ENCODE results near the gene LRRC8E.

Gene LRRC8E

GRCh38 chr19:7887408-7888144 is 734 bp upstream of the LRRC8E start:
- no peak for DNase-seq (ENCODE audit: low read depth)

DNA sequence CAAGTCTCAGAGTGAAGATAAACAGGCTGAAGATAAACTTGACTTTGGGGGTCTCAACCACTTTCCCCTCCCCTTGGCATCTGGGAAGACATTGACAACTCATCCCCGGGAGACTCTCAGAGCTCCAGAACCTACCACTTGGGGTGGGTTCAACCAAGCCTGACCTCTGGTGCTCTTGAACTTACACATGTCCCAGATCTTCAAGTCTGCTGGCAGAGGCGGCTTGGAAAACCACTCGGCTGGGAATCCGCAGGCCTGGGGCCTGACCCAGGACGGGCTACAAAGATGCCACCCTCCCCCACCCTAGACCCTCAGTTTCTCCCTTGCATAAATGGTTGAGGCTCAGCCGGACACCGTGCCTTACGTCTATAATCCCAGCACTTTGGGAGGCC is 512 bp downstream of the LRRC8E start:
- DNase-seq (ENCODE audit: low read depth): no peak

DNA sequence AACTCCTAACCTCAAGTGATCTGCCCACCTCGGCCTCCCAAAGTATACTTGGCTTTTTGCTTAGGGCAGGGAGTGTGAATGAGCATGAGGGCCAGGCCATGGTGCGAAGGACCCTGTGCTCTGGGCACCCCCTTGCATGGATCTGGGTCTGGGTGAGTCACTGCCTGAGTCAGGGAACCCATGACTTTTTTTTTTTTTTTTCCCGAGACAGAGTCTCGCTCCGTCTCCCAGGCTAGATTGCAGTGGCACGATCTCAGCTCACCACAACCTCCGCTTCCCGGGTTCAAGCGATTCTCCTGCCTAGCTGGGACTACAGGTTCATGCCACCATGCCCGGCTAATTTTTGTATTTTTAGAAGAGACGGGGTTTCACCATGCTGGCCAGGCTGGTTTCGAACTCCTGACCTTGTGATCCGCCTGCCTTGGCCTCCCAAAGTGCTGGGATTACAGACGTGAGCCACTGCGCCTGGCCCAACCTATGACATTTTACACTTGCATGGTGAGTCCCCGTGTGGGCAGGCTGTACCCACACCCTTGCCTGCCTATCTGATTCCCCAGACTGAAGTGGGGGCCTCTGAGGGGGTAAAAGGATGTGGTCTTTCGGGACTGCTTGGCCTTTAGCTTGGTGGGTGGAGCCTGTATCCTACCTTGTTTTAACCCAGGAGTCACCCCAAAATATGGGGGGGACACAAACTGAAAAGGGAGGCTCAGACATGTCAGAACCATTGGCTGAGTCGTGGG is 5.2 kb downstream of the LRRC8E start:
- peak; percentile 53 for DNase-seq (ENCODE audit: low read depth)

- DNase-seq (ENCODE audit: low read depth): no peak
These were observed 6.5 kb downstream of the LRRC8E start for GRCh38 chr19:7894612-7895309.

DNA sequence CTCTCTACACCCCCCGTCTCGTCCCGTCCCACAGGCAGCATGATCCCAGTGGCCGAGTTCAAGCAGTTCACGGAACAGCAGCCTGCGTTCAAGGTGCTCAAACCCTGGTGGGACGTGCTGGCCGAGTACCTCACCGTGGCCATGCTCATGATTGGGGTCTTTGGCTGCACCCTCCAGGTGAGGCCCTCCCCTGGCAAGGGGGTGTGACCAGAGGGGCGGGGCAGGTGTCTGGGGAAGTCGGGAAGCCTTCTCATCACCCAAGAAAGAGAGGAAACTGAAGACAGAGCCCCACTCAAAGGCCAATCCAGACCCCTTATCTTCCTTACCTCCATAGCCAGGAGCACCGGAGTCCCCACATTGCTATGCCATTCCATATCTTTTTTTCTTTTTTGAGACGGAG is 7.3 kb downstream of the LRRC8E start:
- DNase-seq (ENCODE audit: low read depth): no peak

GRCh38 chr19:7897292-7897691 is 9.0 kb downstream of the LRRC8E start:
- DNase-seq (ENCODE audit: low read depth): no peak

DNA sequence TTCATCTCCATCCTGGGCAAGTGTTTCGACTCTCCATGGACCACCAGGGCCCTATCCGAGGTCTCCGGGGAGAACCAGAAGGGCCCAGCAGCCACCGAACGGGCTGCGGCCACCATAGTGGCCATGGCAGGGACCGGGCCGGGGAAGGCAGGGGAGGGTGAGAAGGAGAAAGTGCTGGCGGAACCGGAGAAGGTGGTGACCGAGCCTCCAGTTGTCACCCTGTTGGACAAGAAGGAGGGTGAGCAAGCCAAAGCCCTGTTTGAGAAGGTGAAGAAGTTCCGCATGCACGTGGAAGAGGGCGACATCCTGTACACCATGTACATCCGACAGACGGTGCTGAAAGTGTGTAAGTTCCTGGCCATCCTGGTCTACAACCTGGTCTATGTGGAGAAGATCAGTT is 10.7 kb downstream of the LRRC8E start:
- DNase-seq (ENCODE audit: low read depth): no peak

DNA sequence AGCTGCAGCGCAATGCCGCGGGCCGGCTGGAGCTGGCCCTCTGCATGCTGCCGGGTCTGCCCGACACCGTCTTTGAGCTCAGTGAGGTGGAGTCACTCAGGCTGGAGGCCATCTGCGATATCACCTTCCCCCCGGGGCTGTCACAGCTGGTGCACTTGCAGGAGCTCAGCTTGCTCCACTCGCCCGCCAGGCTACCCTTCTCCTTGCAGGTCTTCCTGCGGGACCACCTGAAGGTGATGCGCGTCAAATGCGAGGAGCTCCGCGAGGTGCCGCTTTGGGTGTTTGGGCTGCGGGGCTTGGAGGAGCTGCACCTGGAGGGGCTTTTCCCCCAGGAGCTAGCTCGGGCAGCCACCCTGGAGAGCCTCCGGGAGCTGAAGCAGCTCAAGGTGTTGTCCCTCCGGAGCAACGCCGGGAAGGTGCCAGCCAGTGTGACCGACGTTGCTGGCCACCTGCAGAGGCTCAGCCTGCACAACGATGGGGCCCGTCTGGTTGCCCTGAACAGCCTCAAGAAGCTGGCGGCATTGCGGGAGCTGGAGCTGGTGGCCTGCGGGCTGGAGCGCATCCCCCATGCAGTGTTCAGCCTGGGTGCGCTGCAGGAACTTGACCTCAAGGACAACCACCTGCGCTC is 11.6 kb downstream of the LRRC8E start:
- no peak for DNase-seq (ENCODE audit: low read depth)

DNA sequence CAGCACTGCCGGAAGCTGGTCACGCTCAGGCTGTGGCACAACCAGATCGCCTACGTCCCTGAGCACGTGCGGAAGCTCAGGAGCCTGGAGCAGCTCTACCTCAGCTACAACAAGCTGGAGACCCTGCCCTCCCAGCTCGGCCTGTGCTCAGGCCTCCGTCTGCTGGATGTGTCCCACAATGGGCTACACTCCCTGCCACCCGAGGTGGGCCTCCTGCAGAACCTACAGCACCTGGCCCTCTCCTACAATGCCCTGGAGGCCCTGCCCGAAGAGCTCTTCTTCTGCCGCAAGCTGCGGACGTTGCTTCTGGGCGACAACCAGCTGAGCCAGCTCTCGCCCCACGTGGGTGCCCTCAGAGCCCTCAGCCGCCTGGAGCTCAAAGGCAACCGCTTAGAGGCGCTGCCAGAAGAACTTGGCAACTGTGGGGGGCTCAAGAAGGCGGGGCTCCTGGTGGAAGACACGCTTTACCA is 12.1 kb downstream of the LRRC8E start:
- DNase-seq (ENCODE audit: low read depth): no peak

GRCh38 chr19:7900931-7901330 is 12.6 kb downstream of the LRRC8E start:
- DNase-seq (ENCODE audit: low read depth): no peak

- DNase-seq (ENCODE audit: low read depth): no peak
These were observed 13.0 kb downstream of the LRRC8E start for GRCh38 chr19:7901337-7901736.

DNA sequence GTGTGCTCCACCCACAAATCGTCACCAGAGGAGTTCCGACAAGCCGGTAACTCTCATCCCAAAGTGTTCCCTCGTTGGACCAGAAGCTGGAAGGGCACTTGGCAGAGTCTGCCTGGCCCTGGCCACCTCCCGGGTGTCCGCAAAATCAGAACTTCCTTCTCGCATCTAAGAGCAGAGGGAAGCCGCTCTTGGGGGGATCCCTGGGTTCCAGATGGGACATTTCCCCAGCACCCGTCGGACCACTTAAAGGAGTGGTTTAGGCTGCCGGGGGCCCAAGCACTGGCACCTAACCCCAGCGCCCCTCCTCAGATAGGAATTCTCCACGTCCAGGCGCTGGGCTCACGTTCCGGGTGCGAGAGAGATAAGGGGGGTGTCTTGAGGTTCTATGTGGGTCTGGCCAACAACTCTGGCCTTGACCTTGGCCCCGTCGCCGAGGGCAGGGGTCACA is 14.5 kb downstream of the LRRC8E start:
- peak; percentile 24 for DNase-seq (ENCODE audit: low read depth)

- DNase-seq (ENCODE audit: low read depth): peak; percentile 99
These were observed 15.1 kb downstream of the LRRC8E start, which contains the start of gene MAP2K7 for GRCh38 chr19:7903244-7904073. Gene MAP2K7, plus strand, starts transcription at chr19:7903877. Its CDS starts 68 bp downstream, at chr19:7903945.

- DNase-seq (ENCODE audit: low read depth): no peak
These were observed 16.0 kb downstream of the LRRC8E start for GRCh38 chr19:7904074-7905020.

DNA sequence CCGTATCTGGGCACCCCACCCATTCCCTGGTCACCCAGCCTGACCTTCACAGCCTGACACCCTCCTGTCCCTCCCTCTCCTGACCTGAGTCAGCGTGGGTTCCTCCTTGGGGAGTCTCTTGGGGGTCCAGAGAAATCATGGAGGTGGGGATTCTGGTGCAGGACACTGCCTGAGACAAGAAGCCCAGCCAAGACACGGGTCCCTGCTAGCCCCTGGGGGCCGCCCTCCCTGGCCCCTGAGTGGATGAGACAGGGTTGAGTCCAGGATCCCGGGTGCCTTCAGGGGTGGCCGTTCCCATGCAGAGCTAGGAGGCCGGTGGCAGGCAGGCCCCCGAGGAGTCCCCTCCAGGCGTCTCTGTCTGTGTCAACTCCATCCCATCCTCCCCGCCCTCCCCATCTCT is 17.0 kb downstream of the LRRC8E start:
- no peak for DNase-seq (ENCODE audit: low read depth)

GRCh38 chr19:7905859-7906258 is 17.5 kb downstream of the LRRC8E start:
- DNase-seq (ENCODE audit: low read depth): no peak

- no peak for DNase-seq (ENCODE audit: low read depth)
These were observed 18.8 kb downstream of the LRRC8E start for GRCh38 chr19:7907122-7907521.

- no peak for DNase-seq (ENCODE audit: low read depth)
These were observed 19.2 kb downstream of the LRRC8E start for GRCh38 chr19:7907544-7907943.

- no peak for DNase-seq (ENCODE audit: low read depth)
These were observed 19.9 kb downstream of the LRRC8E start for GRCh38 chr19:7908078-7908699.
